SK-N-SH treated with all-trans-retinoic acid at 6 μM for 48 hours (cell line): ENCODE data around the gene NYAP2.

Experiments
- BACH2 ChIP-seq: fragments of 250-450 bp; sonication (Bioruptor Pico); IDR thresholded peaks from 2 replicates; pipeline ENCODE4 v1.9.0; 2021; ENCODE audit warnings: mild to moderate bottlenecking, borderline replicate concordance
- PPARA ChIP-seq: fragments of 250-450 bp; sonication (Bioruptor Pico); IDR thresholded peaks from 2 replicates; pipeline ENCODE4 v1.5.0; 2020; ENCODE audit warnings: mild to moderate bottlenecking, borderline replicate concordance
- TCF4 ChIP-seq: fragments of 250-450 bp; sonication (Bioruptor Pico); IDR thresholded peaks from 2 replicates; pipeline ENCODE4 v1.8.0; 2021; ENCODE audit warnings: mild to moderate bottlenecking, moderate library complexity, borderline replicate concordance
- ZFP3 ChIP-seq: fragments of 250-450 bp; sonication (Bioruptor Pico); IDR thresholded peaks from 2 replicates; pipeline ENCODE4 v1.5.0; 2020; ENCODE audit warnings: mild to moderate bottlenecking, moderate library complexity
- ZNF565 ChIP-seq: fragments of 450-650 bp; formaldehyde crosslinking; conservative IDR thresholded peaks from 2 replicates; pipeline ENCODE4 v1.5.0; 2020; ENCODE audit warnings: low read depth, mild to moderate bottlenecking, moderate library complexity
- ZNF70 ChIP-seq: fragments of 450-650 bp; formaldehyde crosslinking; IDR thresholded peaks from 2 replicates; pipeline ENCODE4 v1.5.0; 2020; ENCODE audit warnings: mild to moderate bottlenecking, moderate library complexity
- TF ChIP-seq, protein P1 (sequence below): fragments of 250-450 bp; sonication (Bioruptor Pico); IDR thresholded peaks from 2 replicates; pipeline ENCODE4 v1.8.0; 2020; ENCODE audit warnings: mild to moderate bottlenecking, moderate library complexity, borderline replicate concordance
- TF ChIP-seq, protein P2 (sequence below): fragments of 250-450 bp; sonication (Bioruptor Pico); IDR thresholded peaks from 2 replicates; pipeline ENCODE4 v1.5.1; 2021; ENCODE audit warnings: mild to moderate bottlenecking, moderate library complexity

DNA sequence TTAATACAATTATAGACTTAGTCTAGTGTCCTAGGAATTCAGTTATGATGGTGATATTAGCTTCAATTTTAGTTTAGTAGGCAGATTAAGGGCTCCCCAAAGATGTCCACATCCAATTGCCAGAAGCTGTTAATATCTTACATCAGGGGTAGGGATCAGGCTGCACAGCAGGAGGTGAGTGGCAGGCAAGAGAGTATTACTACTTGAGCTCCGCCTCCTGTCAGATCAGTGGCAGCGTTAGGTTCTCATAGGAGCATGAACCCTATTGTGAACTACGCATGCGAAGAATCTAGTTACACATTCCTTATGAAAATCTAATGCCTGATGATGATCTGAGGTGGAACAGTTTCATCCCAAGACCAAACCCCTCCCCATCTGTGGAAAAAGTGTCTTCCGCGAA, 54.9 kb downstream of the NYAP2 start:
- no peak for TF ChIP-seq ZNF70 (CRISPR knock-in tag)
- no peak for TF ChIP-seq BACH2 (CRISPR knock-in tag)
- TF ChIP-seq, protein P1, sequence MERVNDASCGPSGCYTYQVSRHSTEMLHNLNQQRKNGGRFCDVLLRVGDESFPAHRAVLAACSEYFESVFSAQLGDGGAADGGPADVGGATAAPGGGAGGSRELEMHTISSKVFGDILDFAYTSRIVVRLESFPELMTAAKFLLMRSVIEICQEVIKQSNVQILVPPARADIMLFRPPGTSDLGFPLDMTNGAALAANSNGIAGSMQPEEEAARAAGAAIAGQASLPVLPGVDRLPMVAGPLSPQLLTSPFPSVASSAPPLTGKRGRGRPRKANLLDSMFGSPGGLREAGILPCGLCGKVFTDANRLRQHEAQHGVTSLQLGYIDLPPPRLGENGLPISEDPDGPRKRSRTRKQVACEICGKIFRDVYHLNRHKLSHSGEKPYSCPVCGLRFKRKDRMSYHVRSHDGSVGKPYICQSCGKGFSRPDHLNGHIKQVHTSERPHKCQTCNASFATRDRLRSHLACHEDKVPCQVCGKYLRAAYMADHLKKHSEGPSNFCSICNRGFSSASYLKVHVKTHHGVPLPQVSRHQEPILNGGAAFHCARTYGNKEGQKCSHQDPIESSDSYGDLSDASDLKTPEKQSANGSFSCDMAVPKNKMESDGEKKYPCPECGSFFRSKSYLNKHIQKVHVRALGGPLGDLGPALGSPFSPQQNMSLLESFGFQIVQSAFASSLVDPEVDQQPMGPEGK: no peak
- no peak for TF ChIP-seq ZNF565
- no peak for TF ChIP-seq ZFP3 (CRISPR knock-in tag)
- no peak for TF ChIP-seq TCF4 (CRISPR knock-in tag)
- TF ChIP-seq, protein P2, sequence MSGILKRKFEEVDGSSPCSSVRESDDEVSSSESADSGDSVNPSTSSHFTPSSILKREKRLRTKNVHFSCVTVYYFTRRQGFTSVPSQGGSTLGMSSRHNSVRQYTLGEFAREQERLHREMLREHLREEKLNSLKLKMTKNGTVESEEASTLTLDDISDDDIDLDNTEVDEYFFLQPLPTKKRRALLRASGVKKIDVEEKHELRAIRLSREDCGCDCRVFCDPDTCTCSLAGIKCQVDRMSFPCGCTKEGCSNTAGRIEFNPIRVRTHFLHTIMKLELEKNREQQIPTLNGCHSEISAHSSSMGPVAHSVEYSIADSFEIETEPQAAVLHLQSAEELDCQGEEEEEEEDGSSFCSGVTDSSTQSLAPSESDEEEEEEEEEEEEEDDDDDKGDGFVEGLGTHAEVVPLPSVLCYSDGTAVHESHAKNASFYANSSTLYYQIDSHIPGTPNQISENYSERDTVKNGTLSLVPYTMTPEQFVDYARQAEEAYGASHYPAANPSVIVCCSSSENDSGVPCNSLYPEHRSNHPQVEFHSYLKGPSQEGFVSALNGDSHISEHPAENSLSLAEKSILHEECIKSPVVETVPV (CRISPR knock-in tag): no peak
- no peak for TF ChIP-seq PPARA
